SH-SY5Y (cell line): ENCODE data around the gene IL37.

Source experiments
- GATA2 ChIP-seq: IDR thresholded peaks from 2 replicates; pipeline ENCODE4 v1.6.1; 2011; ENCODE audit warnings: mild to moderate bottlenecking, low read depth, low read length
- GATA3 ChIP-seq: IDR thresholded peaks from 2 replicates; pipeline ENCODE4 v1.6.1; 2011; ENCODE audit warnings: low read depth, mild to moderate bottlenecking, low read length, moderate library complexity

IL37 gene

GRCh38 chr2:112924360-112924759 lies 13.4 kb downstream of the IL37 start:
- TF ChIP-seq GATA2 (no peak), GATA3 (no peak)

DNA sequence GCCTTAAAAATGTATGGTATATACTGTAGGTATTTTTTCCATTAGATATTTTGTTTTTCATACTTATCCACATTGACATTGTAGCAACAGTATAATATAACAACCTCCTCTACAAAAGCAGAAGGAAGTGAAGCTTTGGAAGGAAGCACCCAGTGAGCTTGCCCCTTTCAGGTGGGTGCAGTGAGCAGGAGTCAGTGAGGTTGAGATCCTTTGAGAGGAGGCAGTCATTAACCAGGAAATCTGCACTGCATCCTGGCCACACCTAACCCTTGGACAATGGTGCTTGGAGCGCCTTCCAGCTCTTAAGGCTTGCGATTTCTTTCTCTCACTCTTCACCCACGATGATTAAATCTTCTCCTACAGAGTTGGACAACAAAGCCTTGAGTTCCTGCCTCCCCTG lies 13.9 kb downstream of the IL37 start:
- TF ChIP-seq GATA3, result no peak
- no peak for TF ChIP-seq GATA2

GRCh38 chr2:112926707-112927106 lies 15.7 kb downstream of the IL37 start:
- TF ChIP-seq GATA2 (no peak), GATA3 (no peak)

- TF ChIP-seq GATA3, result no peak
- TF ChIP-seq GATA2, result no peak
These were observed 16.8 kb downstream of the IL37 start for GRCh38 chr2:112927745-112928144.

DNA sequence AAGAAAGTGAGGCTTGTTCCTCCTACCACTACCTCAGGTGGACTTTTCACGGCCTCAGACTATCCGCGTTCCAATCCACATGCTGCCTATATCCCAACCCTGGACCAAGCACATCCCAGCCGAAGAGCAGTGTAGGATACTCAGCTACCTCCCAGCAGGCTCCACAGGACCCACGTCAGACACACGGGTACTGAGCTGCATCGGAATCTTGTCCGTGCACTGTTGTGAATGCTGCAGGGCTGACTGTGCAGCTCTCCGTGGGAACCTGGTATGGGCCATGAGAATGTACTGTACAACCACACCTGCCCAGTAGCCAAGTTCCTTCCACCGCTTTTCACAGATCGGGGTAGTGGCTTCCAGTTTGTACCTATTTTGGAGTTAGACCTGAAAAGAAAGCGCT lies 22.3 kb downstream of the IL37 start:
- TF ChIP-seq GATA2 (no peak), GATA3 (no peak)

DNA sequence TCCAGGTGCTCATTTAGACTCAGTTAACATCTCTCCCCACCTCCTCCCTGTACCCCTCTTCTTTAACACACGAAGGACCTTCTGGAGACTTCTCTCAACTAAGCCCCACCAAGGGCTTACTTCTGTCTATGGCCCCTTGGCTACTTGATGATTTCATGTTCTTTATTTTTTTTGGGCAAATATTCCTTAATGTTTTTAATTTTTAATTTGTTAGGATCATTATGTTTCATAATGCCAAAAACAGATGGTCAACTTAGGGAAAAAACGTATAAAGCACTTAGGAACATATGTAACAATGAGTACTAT lies 25.9 kb downstream of the IL37 start:
- no peak for TF ChIP-seq GATA2
- TF ChIP-seq GATA3, result no peak

DNA sequence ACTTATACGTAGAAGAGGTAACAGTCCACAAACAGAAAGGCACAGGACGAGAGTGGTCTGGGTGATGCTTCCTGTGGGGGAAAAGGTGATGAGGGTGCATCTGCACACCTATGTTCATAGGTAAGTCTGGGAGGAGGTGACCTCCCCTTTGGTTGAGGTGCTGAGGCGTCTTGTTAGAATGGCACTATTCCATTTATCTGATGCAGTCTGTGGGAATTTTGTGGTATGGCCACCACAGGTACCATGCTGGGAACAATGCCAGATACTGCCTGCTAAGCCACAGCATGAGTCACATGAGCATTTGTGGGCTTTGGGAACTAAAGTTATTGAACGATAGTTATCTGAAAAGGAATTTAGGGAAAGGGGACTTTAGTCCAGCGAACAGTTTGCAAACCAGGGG lies 27.9 kb downstream of the IL37 start:
- TF ChIP-seq GATA3, result no peak
- no peak for TF ChIP-seq GATA2

DNA sequence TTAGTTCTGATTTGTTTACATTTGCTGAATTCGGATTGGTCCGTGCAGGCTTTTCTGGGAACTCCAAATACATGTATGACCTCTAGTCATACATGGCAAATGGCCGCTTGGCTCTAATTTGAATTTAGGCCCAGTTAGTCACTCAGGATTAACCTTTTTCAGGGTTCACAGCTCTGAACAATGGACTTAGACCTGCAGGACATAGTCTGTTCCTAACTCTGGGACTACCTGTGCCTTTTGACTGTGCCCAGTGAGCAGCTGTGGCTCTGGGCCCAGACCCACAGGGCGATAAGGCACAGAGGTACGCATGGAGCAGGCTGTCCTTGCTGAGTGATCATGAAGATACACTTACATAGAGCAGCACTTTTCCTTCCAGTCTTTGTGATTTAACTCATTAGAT lies 28.5 kb downstream of the IL37 start:
- TF ChIP-seq GATA2 (no peak), GATA3 (no peak)

- TF ChIP-seq GATA2 (no peak), GATA3 (no peak)
These were observed 30.1 kb downstream of the IL37 start for GRCh38 chr2:112940859-112941625.

DNA sequence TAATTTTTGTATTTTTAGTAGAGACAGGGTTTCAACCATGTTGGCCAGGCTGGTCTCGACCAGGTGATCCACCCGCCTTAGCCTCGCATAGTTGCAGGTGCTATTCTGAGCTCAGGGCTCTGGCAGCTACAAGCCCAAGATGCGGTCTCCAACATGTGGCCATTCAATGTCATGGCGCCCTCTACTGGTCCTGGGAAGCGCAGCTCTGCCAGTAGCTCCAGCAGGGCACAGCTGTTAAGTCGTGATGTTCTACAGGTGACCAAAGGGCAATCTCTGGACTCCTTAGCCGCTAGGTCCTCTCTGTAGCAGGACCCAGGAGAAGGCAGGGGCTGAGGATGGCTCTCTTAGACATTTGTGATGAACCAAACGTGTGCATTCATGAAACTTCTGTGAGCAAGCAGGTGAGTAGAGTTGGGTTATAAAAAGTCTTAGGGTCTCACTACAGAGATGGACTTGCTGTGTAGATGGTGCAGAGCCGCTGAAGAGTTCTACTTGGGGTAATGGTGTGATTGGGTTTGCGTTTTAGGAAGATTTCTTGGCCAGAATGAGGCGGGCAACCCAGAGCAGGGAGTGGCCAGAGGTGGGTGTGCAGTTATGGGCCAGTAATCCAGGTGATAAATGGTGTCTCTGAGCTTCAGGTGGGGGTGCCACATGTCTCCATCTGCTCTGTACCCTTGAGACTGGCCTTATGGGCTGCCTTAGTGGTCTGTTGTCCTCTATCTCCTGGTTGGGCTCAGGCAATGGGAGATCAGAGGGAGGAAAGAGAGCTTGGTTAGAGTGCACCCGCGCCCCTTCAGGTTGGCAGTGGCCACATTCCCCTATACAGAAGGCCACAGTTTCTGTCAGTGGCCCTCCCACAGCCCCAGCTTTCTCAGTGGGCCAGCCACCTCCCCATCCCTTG lies 31.0 kb downstream of the IL37 start:
- TF ChIP-seq GATA3 (no peak), GATA2 (no peak)

- TF ChIP-seq GATA3 (no peak), GATA2 (no peak)
These were observed 31.7 kb downstream of the IL37 start for GRCh38 chr2:112942654-112943002.

- TF ChIP-seq GATA2 (no peak), GATA3 (no peak)
These were observed 34.0 kb downstream of the IL37 start for GRCh38 chr2:112944971-112945370.

- no peak for TF ChIP-seq GATA3
- no peak for TF ChIP-seq GATA2
These were observed 35.1 kb downstream of the IL37 start for GRCh38 chr2:112946086-112946485.

GRCh38 chr2:112947374-112947773 lies 36.4 kb downstream of the IL37 start:
- TF ChIP-seq GATA3 (no peak), GATA2 (no peak)

- TF ChIP-seq GATA3 (no peak), GATA2 (no peak)
These were observed 38.5 kb downstream of the IL37 start for GRCh38 chr2:112949456-112949855.
